ENCODE measurements around the gene KDSR.

KDSR gene

DNA sequence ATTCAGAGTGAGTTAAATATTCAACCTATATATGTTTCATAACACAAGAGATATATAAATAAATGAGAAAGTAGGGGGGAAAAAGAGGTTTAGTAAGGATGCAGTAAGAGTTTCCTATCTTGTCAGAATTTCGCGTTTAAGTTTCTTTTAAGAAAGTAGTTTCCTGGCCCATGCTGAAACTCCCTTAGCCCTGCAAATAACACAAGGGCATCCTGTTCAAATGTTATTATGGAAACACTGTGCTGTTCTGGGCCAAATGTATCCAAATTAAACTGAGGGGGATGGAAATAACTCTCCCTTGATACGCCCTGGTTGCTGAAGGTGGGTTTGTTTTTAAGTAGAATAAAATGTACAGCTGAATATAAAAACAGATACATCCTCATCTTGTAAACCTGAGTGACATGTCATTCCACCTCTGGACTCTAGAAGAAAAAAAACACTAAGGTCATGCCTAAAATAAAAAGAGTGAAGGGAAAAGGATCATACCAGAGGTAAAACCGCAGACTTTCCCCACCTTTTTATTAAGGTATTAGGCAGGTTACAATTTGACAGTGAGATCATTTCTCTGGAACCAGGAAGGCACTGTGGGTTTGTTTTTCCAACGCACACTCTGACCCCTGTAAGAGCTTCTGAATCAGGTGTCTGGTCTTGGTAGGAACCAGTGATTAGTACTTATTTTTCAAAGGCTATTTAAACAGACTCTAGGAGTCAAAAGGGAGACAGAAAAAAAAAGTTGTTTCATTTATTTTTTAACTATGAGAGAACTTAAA is 64.2 kb downstream of the KDSR start:
- no peak for DNase-seq

DNA sequence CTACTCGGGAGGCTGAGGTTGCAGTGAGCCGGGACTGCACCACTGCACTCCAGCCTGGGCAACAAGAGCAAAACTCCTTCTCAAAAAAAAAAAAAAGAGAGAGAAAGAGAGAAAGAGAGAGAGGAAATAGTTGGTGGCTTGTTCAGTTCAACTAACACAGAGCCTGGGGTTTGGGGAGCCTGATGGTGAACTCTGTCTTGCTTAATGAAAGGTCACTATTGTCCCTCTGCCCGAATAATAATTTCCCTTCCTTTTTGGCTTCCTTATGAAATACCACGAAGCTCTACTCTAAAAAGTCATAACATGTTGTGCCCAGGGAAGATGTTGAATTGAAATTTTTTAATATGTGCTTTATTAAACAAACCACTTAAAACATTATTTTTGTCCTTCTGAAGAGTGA is 64.8 kb downstream of the KDSR start:
- no peak for DNase-seq

DNA sequence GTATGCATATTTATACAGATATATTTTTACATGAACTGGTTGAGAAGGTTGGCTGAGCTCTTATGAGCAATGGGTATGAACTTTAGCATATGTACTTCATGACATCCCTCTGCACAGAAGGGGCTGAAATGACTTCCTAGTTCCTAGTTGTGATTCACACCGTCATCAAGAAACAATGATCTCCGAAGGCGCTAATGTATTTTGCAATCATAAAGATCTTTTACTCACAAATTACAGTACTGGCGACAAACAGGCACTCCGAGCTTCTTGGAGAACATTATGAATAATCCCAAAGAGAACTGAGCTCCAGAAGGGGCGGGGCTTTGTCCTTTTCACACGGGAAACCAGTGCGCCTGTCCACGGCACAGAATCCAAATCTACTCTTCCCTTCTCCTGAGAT is 65.6 kb downstream of the KDSR start:
- DNase-seq, result no peak

- DNase-seq, result no peak
Measured at GRCh38 chr18:63299837-63300745, 66.9 kb downstream of the KDSR start.

DNA sequence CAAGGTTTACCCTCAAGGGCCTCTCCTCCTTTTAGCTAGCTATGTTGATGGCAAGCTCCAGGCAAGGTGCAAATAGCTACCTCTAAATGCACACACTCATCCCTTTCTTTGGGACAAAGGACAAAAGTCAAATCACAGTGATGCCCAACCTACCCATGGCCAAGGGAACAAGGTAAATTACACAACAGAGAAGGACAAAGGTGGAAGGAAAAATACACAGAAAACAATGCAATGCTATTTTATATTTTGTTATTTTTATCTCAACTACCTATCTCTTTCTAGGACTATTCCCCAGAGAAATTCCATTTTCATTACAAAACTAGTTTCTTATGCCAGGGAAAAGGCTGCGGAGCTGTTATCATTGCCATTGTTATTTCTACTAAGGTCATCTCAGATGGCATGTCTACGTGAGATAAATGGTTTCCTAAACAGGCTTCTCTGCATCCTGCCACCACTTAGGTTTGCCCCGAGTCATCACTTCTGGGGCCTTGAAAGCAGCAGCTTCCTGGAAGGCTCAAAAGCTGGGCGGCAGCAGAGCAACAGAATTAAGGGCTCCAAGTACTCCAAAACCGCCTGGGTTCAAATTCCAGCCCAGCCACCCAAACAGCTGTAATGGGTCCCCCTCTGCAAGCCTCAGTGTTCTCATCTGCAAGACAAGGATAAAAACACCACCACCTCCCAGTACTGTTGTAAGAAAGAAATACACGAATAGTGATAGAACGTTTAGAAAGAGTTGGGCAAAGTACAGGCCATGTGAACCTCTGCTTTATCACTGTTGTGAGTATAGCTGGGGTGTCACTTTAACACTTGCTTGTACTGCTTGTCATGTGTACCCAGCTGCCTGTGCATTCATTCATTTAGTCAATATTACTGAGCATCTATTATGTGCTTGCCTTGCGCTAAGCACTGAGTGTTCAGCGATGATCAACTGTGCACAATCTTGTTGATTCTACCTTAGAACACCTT is 68.3 kb downstream of the KDSR start:
- DNase-seq, result no peak

GRCh38 chr18:63297687-63298399 is 69.2 kb downstream of the KDSR start:
- no peak for DNase-seq

- DNase-seq, result no peak
Measured at GRCh38 chr18:63293935-63294334, 73.1 kb downstream of the KDSR start.

DNA sequence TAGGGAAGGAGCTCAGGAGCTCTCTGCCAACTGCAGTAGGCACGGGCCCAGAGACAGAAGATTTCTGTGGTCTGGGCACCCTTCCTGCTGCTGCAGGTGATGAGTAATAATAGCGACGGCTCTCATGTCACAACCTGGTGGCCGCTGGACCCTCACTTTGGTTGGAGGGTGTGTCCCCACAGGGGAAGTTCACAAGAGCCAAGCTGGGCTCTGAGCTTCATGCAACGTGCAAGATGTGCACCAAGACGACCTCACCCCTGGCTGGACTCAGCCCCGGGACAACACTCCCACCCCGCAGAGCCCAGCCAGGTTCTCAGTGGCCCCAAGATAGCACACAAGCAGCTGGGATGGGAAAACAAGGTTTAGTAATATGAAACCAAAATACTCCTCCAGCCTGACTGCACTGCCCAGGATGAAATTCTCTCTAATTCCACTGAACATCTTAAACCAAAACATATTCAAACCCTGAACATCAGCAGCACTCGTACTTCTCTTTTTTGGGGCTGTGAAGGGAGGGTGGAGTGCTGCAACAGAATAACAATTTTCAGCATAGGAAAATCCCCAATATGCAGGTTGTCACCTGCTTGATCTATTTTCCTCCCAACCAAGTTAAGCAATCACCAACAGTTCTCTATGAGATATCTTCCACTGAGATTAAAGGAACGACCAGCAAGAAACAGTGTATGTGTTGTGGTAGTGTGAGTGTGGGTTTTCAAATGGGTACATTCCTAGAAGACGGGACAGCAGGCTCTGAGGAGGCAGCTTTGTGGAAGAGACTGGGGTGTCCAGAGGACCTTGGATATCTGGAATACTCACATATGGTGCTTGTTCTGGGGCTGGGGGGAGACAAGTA is 73.9 kb downstream of the KDSR start:
- no peak for DNase-seq

DNA sequence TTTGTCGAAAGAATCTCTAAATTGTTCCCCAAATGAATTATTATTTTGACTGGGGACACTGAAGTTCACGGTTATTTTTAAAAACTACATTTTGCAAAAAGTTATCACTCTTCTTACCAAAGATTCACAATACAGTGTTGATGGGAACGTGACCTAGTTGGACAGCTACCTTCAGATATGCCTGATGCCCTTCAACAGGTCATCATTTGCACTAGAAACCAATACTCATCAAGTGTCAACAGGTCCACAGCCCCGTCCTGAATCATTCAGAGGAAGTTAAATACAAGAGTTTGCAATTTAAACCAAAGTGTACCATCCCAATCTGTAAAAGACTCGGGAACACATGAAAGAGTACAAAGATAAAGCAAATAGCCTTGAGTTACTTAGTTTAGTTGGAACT is 75.7 kb downstream of the KDSR start:
- no peak for DNase-seq

DNA sequence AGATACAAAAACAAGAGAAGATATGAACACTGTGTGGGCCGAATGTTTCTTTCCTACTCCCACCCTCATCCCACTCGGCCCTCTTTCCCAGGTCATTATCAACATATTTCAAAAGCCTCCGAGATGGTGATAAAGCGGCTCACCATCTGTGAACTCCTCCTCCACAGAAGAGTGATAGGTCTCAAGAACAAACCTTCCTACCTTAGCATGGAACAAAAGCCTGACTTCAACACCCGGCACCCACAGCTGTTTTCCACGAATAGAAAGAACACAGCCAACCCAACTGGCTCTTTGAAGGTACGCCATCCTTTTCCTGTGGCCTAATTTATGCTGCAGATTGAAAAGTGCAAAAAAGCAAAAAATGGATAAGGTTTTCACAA is 76.2 kb downstream of the KDSR start:
- no peak for DNase-seq

GRCh38 chr18:63290166-63290820 is 76.7 kb downstream of the KDSR start:
- no peak for DNase-seq

GRCh38 chr18:63288311-63288710 is 78.7 kb downstream of the KDSR start:
- no peak for DNase-seq

DNA sequence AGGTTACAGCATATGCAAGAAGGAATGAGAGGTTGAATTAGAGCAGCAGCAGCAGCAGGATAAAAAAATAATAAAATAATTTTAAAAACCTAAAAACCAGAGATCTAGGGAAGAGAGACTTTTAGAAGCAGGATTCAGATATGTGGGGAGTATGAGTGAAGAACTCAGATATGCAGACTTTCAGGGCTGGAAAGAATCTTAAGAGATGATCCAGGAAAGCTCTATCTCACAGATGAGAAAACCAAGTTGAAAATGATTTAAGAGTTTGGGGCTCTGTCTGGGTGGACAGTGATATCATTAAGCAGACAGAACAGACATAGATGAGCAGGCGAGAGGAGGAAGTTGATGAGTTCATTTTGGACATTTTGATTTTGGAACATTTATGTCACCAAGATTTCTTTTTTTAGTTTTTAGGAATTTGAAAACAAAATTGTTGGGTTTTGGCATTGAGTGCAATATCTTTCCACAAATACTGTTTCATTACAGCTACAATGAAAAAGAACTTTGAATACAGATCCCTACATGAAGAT is 79.2 kb downstream of the KDSR start:
- DNase-seq, result no peak

DNA sequence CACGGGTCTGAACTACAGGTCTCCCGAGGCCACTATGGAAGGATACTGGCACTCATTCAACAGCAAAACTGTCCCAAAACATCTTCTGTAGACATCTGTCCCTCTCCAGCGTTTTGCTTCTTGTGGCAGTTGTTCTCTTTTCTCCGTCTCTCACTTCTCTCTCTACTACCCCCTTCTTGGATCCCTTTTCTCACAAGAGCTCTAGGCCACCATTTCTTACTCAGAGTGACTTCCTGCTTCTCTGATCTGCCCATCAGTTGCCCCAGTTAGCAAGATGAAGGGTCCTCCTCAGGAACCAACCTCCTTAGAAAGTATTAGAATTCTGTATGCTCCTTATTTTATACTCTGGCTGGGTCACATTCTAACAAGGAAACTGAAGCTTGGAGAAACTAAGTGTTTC is 80.1 kb downstream of the KDSR start:
- no peak for DNase-seq

GRCh38 chr18:63284827-63285733 is 81.9 kb downstream of the KDSR start:
- DNase-seq, result peak; percentile 64

- no peak for DNase-seq
Measured at GRCh38 chr18:63284173-63284799, 82.7 kb downstream of the KDSR start.

DNA sequence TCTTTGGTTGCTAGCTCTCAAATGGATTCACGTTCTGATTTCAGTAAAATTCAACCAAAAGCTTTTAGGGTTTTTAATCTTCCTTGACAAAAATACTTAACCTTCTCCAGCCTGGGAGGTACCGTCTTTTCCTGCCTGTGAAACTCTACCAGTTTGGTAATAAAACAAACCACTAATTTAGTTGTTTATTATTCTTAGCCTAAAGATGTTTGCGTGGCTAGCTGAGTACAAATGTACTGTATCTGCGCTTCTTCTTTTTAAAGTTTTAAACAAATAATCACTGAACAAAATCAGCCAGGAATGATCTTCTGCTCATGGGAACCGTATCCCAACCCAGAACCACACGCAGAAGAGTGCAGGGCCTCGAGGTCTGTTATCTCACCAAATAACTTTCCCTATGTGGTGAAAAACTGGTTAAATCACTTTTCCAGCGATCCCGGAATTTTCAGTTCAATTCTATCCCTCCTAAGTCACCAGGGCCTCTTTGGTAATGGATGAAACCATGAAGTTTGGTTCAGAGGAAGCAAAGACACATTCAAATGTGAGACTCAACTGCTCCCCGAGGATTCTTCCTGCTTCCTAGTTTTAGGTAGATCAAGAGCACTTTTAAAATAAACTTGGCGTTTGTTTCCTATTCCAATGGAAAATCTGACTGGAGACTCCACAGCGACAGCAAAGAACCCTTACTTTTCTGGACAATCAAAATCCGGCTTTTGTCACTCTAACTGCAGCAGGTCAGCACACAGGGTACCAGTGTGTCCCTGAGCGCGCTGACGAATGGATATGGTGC is 83.5 kb downstream of the KDSR start:
- DNase-seq, result no peak

DNA sequence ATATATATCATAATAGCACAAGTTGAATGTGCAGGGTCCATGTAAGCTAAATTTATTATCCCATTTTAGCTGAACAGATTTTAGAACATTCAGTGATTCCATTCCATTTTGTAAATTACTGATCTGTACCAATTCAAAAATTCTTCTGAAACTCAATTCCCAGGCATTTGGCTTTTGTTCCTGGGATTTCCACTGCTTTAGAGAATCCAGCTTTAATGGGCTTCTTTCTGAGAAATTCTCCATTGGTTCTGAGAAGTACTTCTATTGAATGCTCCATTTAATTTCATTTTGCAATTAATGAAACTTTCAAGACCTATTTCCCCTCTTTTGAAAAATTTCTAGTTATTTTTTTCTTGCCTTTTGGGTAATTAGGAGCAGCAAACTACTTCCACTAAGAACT is 84.2 kb downstream of the KDSR start:
- no peak for DNase-seq
